Gastrocnemius medialis (tissue), 4 donors: Measurements from ENCODE around the gene FAM174B. TPM values are rescaled to one million over a fixed set of nuclear protein-coding genes. Genes with fewer than 3 reads are reported as not detected.

ENCODE experiments used
- ATAC-seq, 2 donors: fragments of 150-250 bp; one replicate each; pipeline ENCODE4 v1.9.1; 2016
- DNase-seq, 2 donors: peaks; one replicate each; pipeline ENCODE4 v3.0.0-alpha.2; 2019
- H3K27ac ChIP-seq, 4 donors: fragments of 200-600 bp; sonication (generic); 1 replicate in 1 of 4; 2 replicates in 3 of 4; pipeline ENCODE4 v1.5.1; 2016 to 2018; ENCODE audit warnings: mild to moderate bottlenecking in 2 of 4, moderate library complexity in 1 of 4
- H3K27me3 ChIP-seq, 3 donors: fragments of 200-600 bp; sonication (generic) in 2 of 3; 1 replicate in 1 of 3; 2 replicates in 2 of 3; pipeline versions ENCODE4 v1.5.1 to v1.6.0; 2016 to 2019; ENCODE audit warnings: mild to moderate bottlenecking in 1 of 3, moderate library complexity in 1 of 3
- H3K36me3 ChIP-seq, 2 donors: fragments of 200-600 bp; sonication (generic) in 1 of 2; one replicate each; pipeline ENCODE4 v1.5.1; 2017 to 2018
- H3K4me1 ChIP-seq, 2 donors: fragments of 200-600 bp; sonication (generic) in 1 of 2; one replicate each; pipeline ENCODE4 v1.5.1; 2016 to 2017; ENCODE audit warnings: mild to moderate bottlenecking in 2 of 2
- H3K4me3 ChIP-seq, 4 donors: fragments of 200-600 bp; sonication (generic) in 3 of 4; 1 replicate in 1 of 4; 2 replicates in 3 of 4; pipeline ENCODE4 v1.5.1; 2016 to 2019; ENCODE audit warnings: mild to moderate bottlenecking in 2 of 4
- H3K9me3 ChIP-seq, 3 donors: fragments of 200-600 bp; sonication (generic) in 2 of 3; 1 replicate in 1 of 3; 2 replicates in 2 of 3; pipeline ENCODE4 v1.5.1; 2016 to 2019
- POLR2A ChIP-seq, 2 donors: fragments of 450-650 bp; IDR thresholded peaks; one replicate each; pipeline ENCODE4 v1.6.1; 2017; ENCODE audit warnings: antibody characterized with exemption in 2 of 2, mild to moderate bottlenecking in 2 of 2, moderate library complexity in 2 of 2
- in situ Hi-C, 4 donors: fragments of 200-750 bp; cut with MboI; loops; one replicate each; pipeline versions ENCODE4 v1.15.0 to v1.8.0; 2017; ENCODE audit warnings: low sequenced_read_pairs in 4 of 4
- intact Hi-C: fragments of 100-400 bp; cut with DNase I; formaldehyde crosslinking; loops from one replicate; pipeline ENCODE4 v1.15.1; 2023; ENCODE audit warnings: low total_unique reads
- total RNA-seq, 4 donors: library from RNA; depleted of rRNA; stranded (reverse); fragments of >200 nt; gene quantifications; one replicate each; pipeline versions ENCODE4 v1.1.0 to v1.2.3, GENCODE V29; 2016
- TF ChIP-seq, protein P1 (sequence below), 5 experiments: fragments of 450-650 bp in 3 of 5; fragments of 200-600 bp in 2 of 5; sonication (generic) in 2 of 5; IDR thresholded peaks in 4 of 5; conservative IDR thresholded peaks in 1 of 5; 1 replicate in 4 of 5; 2 replicates in 1 of 5; pipeline ENCODE4 v1.5.1; 2016 to 2019; ENCODE audit warnings: antibody characterized with exemption in 5 of 5, mild to moderate bottlenecking in 3 of 5, moderate library complexity in 3 of 5

FAM174B gene
- total RNA-seq, 4 donors from 2014 or later: 7.6 to 22.5 (median 11.6) TPM

DNA sequence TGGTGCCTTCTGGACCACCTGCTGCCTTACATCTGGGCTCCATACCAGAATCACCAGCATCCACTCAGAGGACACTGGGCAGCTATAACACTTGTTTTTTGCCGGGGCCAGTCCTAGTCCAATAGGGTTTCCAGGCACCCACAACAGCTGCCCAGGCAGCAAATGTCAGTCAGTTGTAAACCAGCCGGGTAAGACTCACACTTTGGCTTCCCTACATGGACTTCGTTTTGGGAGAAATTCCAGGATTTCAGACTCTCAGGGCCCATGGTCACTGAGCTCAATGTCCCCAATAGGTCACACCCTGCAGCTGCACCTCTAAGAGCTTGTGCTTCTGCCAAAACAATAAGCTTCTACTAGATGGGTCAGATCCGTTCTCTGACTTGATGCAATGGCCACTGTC, 83.8 kb downstream of the FAM174B start:
- ATAC-seq: peak; percentile 72 to 75
- Histone ChIP-seq H3K36me3 (no peaks in the 10 kb centered on the region), H3K27me3 (no peaks in the 10 kb centered on the region), H3K4me1 (no peaks in the 10 kb centered on the region), H3K4me3 (no peak overlapping the region), H3K27ac (no peak overlapping the region), H3K9me3 (no peaks in the 10 kb centered on the region)
- DNase-seq: peak in 1 of 2 donors; percentile 50
- no peak for TF ChIP-seq POLR2A (IDR thresholded peaks at IDR 0.05)
- TF ChIP-seq, protein P1, sequence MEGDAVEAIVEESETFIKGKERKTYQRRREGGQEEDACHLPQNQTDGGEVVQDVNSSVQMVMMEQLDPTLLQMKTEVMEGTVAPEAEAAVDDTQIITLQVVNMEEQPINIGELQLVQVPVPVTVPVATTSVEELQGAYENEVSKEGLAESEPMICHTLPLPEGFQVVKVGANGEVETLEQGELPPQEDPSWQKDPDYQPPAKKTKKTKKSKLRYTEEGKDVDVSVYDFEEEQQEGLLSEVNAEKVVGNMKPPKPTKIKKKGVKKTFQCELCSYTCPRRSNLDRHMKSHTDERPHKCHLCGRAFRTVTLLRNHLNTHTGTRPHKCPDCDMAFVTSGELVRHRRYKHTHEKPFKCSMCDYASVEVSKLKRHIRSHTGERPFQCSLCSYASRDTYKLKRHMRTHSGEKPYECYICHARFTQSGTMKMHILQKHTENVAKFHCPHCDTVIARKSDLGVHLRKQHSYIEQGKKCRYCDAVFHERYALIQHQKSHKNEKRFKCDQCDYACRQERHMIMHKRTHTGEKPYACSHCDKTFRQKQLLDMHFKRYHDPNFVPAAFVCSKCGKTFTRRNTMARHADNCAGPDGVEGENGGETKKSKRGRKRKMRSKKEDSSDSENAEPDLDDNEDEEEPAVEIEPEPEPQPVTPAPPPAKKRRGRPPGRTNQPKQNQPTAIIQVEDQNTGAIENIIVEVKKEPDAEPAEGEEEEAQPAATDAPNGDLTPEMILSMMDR (IDR thresholded peaks at IDR 0.05 in 4 of 5, conservative IDR thresholded peaks at IDR 0.05 in 1 of 5): no peak
- in situ Hi-C loops: no loop called here
- intact Hi-C loops: no loop called here

- intact Hi-C loops (no loop called here), in situ Hi-C loops (no loop called here)
- DNase-seq (no peak), ATAC-seq (no peak)
- H3K4me3 ChIP-seq: no peak overlapping the region
- H3K27ac ChIP-seq: no peak overlapping the region
- H3K36me3 ChIP-seq: no peaks in the 10 kb centered on the region
- H3K4me1 ChIP-seq: no peaks in the 10 kb centered on the region
- no peaks in the 10 kb centered on the region for H3K27me3 ChIP-seq
- no peaks in the 10 kb centered on the region for H3K9me3 ChIP-seq
- TF ChIP-seq, protein P1 (IDR thresholded peaks at IDR 0.05 in 4 of 5, conservative IDR thresholded peaks at IDR 0.05 in 1 of 5): no peak
- TF ChIP-seq POLR2A (IDR thresholded peaks at IDR 0.05): no peak
These were observed 85.2 kb downstream of the FAM174B start for GRCh38 chr15:92570391-92570790.

GRCh38 chr15:92569778-92570177, 85.8 kb downstream of the FAM174B start:
- Histone ChIP-seq H3K9me3 (no peaks in the 10 kb centered on the region), H3K27ac (no peak overlapping the region), H3K4me3 (no peak overlapping the region), H3K36me3 (no peaks in the 10 kb centered on the region), H3K27me3 (no peaks in the 10 kb centered on the region), H3K4me1 (no peaks in the 10 kb centered on the region)
- intact Hi-C loops: no loop called here
- ATAC-seq (no peak), DNase-seq (no peak)
- TF ChIP-seq POLR2A (IDR thresholded peaks at IDR 0.05): no peak
- TF ChIP-seq, protein P1 (IDR thresholded peaks at IDR 0.05 in 4 of 5, conservative IDR thresholded peaks at IDR 0.05 in 1 of 5): no peak
- in situ Hi-C loops: no loop called here

Other genes starting within 250 kb of the FAM174B start
- gene CHD2, start 244.5 kb upstream of the FAM174B start, total RNA-seq: 10 to 100 TPM; 26.9 to 55.5 (median 33.7) TPM